MM.1S (cell line): ENCODE measurements around the gene NEFH.
"Not testable (repeated sequence)": the region's sequence is repeated elsewhere in the genome, so short reads cannot be mapped to it uniquely, and the experiment has no call there.

Experiments
- DNase-seq: peaks from one replicate; pipeline ENCODE4 v3.0.0-alpha.2; 2015
- H2AFZ ChIP-seq: fragments of 300-600 bp; sonication (generic); 2 replicates; pipeline ENCODE4 v1.6.0; 2016; ENCODE audit warnings: antibody characterized with exemption, low read length
- H3F3A ChIP-seq: fragments of 300-600 bp; sonication (generic); 2 replicates; pipeline ENCODE4 v1.6.1; 2016; ENCODE audit warnings: mild to moderate bottlenecking, antibody characterized with exemption, low read length, moderate library complexity, mixed read lengths; ENCODE audit not compliant: insufficient read depth
- H3K27ac ChIP-seq: fragments of 300-600 bp; sonication (generic); 2 replicates; pipeline ENCODE4 v1.5.1; 2016; ENCODE audit warnings: mild to moderate bottlenecking, low read length
- H3K27me3 ChIP-seq: fragments of 300-600 bp; sonication (generic); replicated peaks from 2 replicates; pipeline ENCODE4 v1.6.0; 2016; ENCODE audit warnings: low read length; ENCODE audit not compliant: insufficient read depth
- H3K36me3 ChIP-seq: fragments of 300-600 bp; sonication (generic); replicated peaks from 2 replicates; pipeline ENCODE4 v1.6.1; 2016; ENCODE audit warnings: mild to moderate bottlenecking, low read length, mixed read lengths; ENCODE audit not compliant: insufficient read depth
- H3K4me1 ChIP-seq: fragments of 300-600 bp; sonication (generic); 2 replicates; pipeline ENCODE4 v1.6.1; 2016; ENCODE audit warnings: low read length, mixed read lengths
- H3K4me2 ChIP-seq: fragments of 300-600 bp; sonication (generic); 2 replicates; pipeline ENCODE4 v1.6.0; 2016; ENCODE audit warnings: low read depth, low read length
- H3K4me3 ChIP-seq: fragments of 300-600 bp; sonication (generic); 2 replicates; pipeline ENCODE4 v1.5.1; 2016; ENCODE audit warnings: low read length, mixed read lengths
- H3K79me2 ChIP-seq: fragments of 300-600 bp; sonication (generic); 2 replicates; pipeline ENCODE4 v1.6.1; 2016; ENCODE audit warnings: mixed run types, low read length, mixed read lengths
- H3K9ac ChIP-seq: fragments of 300-600 bp; sonication (generic); 2 replicates; pipeline ENCODE4 v1.6.1; 2016; ENCODE audit warnings: low read length, mixed read lengths
- H3K9me2 ChIP-seq: fragments of 300-600 bp; sonication (generic); replicated peaks from 2 replicates; pipeline ENCODE4 v1.6.1; 2016; ENCODE audit warnings: mild to moderate bottlenecking, low read length, mixed read lengths; ENCODE audit not compliant: insufficient read depth
- H3K9me3 ChIP-seq: fragments of 300-600 bp; sonication (generic); replicated peaks from 2 replicates; pipeline ENCODE4 v1.6.1; 2016; ENCODE audit warnings: mild to moderate bottlenecking, low read length, mixed read lengths; ENCODE audit not compliant: insufficient read depth
- H4K20me1 ChIP-seq: fragments of 300-600 bp; sonication (generic); 2 replicates; pipeline ENCODE4 v1.6.1; 2016; ENCODE audit warnings: mild to moderate bottlenecking, low read length, moderate library complexity, mixed read lengths; ENCODE audit not compliant: insufficient read depth
- EZH2 ChIP-seq: fragments of 300-600 bp; sonication (generic); optimal IDR thresholded peaks from 2 replicates; pipeline ENCODE3; 2017; ENCODE audit warnings: low read depth, mild to moderate bottlenecking, antibody characterized with exemption, low read length, mixed read lengths
- EZH2phosphoT487 ChIP-seq: fragments of 300-600 bp; sonication (generic); IDR thresholded peaks from 2 replicates; pipeline ENCODE4 v1.6.1; 2018; ENCODE audit warnings: antibody characterized with exemption, low read length
- TF ChIP-seq, protein P1 (sequence below): fragments of 300-600 bp; sonication (generic); IDR thresholded peaks from 2 replicates; pipeline ENCODE4 v1.5.1; 2016; ENCODE audit warnings: antibody characterized with exemption, low read length, mixed read lengths

NEFH gene

DNA sequence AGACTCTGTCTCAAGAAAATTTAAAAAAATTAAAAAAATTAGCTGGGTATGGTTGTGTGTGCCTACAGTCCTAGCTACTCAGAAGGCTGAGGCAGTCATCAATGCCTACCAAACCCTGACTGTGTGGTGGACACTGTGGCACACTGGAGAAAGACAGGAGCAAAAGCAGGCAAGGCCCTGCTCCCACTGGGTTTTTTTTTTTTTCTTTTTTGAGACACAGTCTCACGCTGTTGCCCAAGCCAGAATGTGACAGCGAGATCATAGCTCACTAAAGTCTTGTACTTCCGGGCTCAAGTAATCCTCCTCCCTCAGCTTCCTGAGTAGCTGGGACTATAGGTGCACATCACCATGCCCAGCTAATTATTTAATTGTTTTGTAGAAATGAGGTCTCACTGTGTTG, 4.6 kb downstream of the NEFH start:
- H3K9ac ChIP-seq: no peak overlapping the region
- no peak for DNase-seq
- H3K79me2 ChIP-seq: no peaks in the 10 kb centered on the region
- no peak overlapping the region for H3K4me3 ChIP-seq
- no peak overlapping the region for H3K27ac ChIP-seq
- H3F3A ChIP-seq: no peaks in the 10 kb centered on the region
- H3K4me2 ChIP-seq: no peak overlapping the region
- TF ChIP-seq, protein P1, sequence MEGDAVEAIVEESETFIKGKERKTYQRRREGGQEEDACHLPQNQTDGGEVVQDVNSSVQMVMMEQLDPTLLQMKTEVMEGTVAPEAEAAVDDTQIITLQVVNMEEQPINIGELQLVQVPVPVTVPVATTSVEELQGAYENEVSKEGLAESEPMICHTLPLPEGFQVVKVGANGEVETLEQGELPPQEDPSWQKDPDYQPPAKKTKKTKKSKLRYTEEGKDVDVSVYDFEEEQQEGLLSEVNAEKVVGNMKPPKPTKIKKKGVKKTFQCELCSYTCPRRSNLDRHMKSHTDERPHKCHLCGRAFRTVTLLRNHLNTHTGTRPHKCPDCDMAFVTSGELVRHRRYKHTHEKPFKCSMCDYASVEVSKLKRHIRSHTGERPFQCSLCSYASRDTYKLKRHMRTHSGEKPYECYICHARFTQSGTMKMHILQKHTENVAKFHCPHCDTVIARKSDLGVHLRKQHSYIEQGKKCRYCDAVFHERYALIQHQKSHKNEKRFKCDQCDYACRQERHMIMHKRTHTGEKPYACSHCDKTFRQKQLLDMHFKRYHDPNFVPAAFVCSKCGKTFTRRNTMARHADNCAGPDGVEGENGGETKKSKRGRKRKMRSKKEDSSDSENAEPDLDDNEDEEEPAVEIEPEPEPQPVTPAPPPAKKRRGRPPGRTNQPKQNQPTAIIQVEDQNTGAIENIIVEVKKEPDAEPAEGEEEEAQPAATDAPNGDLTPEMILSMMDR: no peak
- no peak for TF ChIP-seq EZH2
- TF ChIP-seq EZH2phosphoT487: no peak
- no peaks in the 10 kb centered on the region for H4K20me1 ChIP-seq
- no peaks in the 10 kb centered on the region for H3K27me3 ChIP-seq
- no peaks in the 10 kb centered on the region for H3K4me1 ChIP-seq
- no peaks in the 10 kb centered on the region for H3K9me3 ChIP-seq
- no peaks in the 10 kb centered on the region for H3K36me3 ChIP-seq
- no peaks in the 10 kb centered on the region for H3K9me2 ChIP-seq
- H2AFZ ChIP-seq: no peak overlapping the region

GRCh38 chr22:29485448-29485847, 5.4 kb downstream of the NEFH start:
- Histone ChIP-seq H3K27me3 (no peaks in the 10 kb centered on the region), H3K9me3 (no peaks in the 10 kb centered on the region), H3K4me3 (no peak overlapping the region), H3F3A (no peaks in the 10 kb centered on the region), H3K27ac (no peak overlapping the region), H2AFZ (no peak overlapping the region), H4K20me1 (no peaks in the 10 kb centered on the region), H3K4me2 (no peak overlapping the region), H3K79me2 (no peaks in the 10 kb centered on the region), H3K36me3 (no peaks in the 10 kb centered on the region), H3K4me1 (no peaks in the 10 kb centered on the region), H3K9me2 (no peaks in the 10 kb centered on the region), H3K9ac (no peak overlapping the region)
- DNase-seq: no peak
- TF ChIP-seq EZH2phosphoT487: no peak
- TF ChIP-seq, protein P1: no peak
- TF ChIP-seq EZH2: no peak

GRCh38 chr22:29487426-29487986, 7.5 kb downstream of the NEFH start:
- Histone ChIP-seq H3K36me3 (no peaks in the 10 kb centered on the region), H3K9me2 (no peaks in the 10 kb centered on the region), H3K9me3 (no peaks in the 10 kb centered on the region), H3K27me3 (no peaks in the 10 kb centered on the region), H3K4me1 (no peaks in the 10 kb centered on the region), H2AFZ (no peak overlapping the region), H3K4me2 (no peak overlapping the region), H3K27ac (no peak overlapping the region), H3F3A (no peaks in the 10 kb centered on the region), H3K9ac (no peak overlapping the region), H3K79me2 (no peaks in the 10 kb centered on the region), H3K4me3 (no peak overlapping the region), H4K20me1 (no peaks in the 10 kb centered on the region)
- TF ChIP-seq EZH2 (no peak), EZH2phosphoT487 (no peak)
- TF ChIP-seq, protein P1: no peak
- no peak for DNase-seq

DNA sequence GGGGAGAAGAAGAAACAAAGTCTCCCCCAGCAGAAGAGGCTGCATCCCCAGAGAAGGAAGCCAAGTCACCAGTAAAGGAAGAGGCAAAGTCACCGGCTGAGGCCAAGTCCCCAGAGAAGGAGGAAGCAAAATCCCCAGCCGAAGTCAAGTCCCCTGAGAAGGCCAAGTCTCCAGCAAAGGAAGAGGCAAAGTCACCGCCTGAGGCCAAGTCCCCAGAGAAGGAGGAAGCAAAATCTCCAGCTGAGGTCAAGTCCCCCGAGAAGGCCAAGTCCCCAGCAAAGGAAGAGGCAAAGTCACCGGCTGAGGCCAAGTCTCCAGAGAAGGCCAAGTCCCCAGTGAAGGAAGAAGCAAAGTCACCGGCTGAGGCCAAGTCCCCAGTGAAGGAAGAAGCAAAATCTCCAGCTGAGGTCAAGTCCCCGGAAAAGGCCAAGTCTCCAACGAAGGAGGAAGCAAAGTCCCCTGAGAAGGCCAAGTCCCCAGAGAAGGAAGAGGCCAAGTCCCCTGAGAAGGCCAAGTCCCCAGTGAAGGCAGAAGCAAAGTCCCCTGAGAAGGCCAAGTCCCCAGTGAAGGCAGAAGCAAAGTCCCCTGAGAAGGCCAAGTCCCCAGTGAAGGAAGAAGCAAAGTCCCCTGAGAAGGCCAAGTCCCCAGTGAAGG, 9.2 kb downstream of the NEFH start:
- not testable (repeated sequence) for H3K4me2 ChIP-seq, H3K9me2 ChIP-seq, H3K36me3 ChIP-seq, H3K27ac ChIP-seq, H3K4me3 ChIP-seq, H3K4me1 ChIP-seq, H3K9me3 ChIP-seq, H3K27me3 ChIP-seq, H3F3A ChIP-seq, H3K9ac ChIP-seq, H2AFZ ChIP-seq, DNase-seq, H3K79me2 ChIP-seq, H4K20me1 ChIP-seq
